Astrocyte of the cerebellum (primary cell): ENCODE results near the gene INPP4A.

Experiments
- DNase-seq: peaks from one replicate; pipeline ENCODE4 v3.0.0-alpha.2; 2011; ENCODE audit warnings: low read depth
- H3K4me3 ChIP-seq: 2 replicates; pipeline ENCODE4 v1.5.1; 2011; ENCODE audit warnings: mild to moderate bottlenecking, low read depth, low read length, moderate library complexity
- in situ Hi-C: cut with HindIII; loops from 2 replicates; pipeline ENCODE4 v1.10.0; 2017; ENCODE audit warnings: low sequenced_read_pairs
- TF ChIP-seq, protein P1 (sequence below): IDR thresholded peaks from 2 replicates; pipeline ENCODE4 v1.5.1; 2012; ENCODE audit warnings: low read length, low read depth, moderate library complexity, mild to moderate bottlenecking; ENCODE audit errors: missing control alignments

INPP4A gene

DNA sequence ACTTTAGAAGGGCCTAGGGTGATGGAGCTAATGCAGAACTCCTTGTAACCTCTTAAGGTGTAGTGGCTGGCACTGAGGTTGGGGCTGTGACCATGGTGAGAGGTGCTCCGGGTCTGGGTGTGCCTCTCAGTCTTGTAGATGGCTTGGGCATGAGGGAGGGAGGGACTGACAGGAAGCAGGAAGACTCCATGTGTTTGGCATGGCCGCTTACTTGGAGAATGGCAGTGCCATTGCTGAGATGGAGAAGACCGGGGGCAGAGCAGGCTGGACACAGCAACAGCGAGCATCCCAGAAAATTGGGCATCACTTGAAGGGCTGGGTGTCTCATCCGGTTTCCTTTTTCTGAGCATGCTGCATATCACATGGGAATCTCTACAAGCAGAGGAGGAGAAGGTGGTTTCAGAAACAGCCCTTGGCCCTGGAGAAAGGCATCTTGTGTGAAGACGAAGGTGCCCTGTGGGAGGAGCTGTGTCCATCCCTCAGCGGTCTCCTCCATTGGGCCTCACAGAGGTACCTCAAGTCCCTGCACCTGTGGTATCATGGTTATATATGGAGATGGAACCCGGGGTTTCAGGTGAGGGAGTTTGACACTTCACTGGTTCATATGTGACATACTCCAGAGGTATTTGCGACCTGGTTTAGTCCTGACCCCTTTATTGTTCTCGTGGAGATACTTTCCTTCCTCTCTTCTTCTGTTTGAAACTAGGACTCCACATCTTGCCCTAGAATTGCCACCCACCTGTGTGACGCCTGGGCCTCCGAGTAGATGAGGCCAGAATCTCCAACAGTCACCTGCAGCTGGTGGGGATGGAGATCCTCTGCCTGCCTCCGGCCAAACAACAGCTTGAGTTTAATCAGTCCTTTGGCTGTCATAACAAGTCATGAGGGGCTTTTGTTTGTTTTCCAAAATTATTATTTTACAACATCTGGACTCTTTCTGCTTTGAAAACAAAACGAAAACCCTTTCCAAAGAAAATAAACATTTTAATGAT lies 45.6 kb downstream of the INPP4A start:
- in situ Hi-C loops = no loop called here
- DNase-seq = no peak
- no peak overlapping the region for H3K4me3 ChIP-seq
- TF ChIP-seq, protein P1, sequence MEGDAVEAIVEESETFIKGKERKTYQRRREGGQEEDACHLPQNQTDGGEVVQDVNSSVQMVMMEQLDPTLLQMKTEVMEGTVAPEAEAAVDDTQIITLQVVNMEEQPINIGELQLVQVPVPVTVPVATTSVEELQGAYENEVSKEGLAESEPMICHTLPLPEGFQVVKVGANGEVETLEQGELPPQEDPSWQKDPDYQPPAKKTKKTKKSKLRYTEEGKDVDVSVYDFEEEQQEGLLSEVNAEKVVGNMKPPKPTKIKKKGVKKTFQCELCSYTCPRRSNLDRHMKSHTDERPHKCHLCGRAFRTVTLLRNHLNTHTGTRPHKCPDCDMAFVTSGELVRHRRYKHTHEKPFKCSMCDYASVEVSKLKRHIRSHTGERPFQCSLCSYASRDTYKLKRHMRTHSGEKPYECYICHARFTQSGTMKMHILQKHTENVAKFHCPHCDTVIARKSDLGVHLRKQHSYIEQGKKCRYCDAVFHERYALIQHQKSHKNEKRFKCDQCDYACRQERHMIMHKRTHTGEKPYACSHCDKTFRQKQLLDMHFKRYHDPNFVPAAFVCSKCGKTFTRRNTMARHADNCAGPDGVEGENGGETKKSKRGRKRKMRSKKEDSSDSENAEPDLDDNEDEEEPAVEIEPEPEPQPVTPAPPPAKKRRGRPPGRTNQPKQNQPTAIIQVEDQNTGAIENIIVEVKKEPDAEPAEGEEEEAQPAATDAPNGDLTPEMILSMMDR = no peak

DNA sequence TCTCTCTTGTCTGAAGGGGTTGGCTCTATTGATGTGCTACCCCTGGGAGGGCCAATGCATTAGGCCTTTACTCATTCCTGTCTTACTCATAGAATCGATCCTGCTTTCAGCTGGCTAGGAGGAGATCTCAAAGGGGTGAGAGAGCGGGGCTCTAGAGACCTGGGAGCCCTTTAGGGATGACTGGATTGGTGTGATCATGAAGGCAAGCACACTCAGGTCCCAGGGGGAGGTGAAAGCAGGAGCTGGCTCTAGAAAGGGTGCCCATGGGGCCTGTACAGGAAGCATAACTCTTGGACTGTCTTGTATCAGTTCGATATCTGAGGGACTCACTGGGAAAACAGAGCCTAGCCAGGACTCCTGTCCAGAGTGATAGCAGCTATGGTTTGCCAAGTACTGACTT lies 47.8 kb downstream of the INPP4A start:
- in situ Hi-C loops = no loop called here
- no peak for DNase-seq
- TF ChIP-seq, protein P1 = no peak
- no peak overlapping the region for H3K4me3 ChIP-seq

DNA sequence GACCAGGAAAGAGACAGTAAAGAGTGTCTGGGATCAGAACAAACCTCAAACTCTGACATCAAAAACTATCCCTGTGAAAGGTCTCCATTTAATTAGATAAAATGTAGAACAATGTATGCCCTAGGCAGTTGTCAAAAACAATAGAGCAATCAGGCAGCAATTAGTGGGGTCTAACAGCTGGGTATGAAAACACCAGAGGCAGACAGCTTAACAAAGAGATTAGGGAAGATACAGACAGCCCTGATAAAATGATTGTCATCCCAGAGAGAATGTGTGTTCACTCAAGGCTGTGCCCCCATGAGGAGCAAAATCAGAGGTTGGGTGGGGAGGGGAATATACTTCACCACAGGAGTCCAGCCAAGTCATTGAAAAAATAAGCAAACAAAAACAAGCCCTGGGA lies 50.0 kb downstream of the INPP4A start:
- in situ Hi-C loops = no loop called here
- TF ChIP-seq, protein P1 = no peak

DNA sequence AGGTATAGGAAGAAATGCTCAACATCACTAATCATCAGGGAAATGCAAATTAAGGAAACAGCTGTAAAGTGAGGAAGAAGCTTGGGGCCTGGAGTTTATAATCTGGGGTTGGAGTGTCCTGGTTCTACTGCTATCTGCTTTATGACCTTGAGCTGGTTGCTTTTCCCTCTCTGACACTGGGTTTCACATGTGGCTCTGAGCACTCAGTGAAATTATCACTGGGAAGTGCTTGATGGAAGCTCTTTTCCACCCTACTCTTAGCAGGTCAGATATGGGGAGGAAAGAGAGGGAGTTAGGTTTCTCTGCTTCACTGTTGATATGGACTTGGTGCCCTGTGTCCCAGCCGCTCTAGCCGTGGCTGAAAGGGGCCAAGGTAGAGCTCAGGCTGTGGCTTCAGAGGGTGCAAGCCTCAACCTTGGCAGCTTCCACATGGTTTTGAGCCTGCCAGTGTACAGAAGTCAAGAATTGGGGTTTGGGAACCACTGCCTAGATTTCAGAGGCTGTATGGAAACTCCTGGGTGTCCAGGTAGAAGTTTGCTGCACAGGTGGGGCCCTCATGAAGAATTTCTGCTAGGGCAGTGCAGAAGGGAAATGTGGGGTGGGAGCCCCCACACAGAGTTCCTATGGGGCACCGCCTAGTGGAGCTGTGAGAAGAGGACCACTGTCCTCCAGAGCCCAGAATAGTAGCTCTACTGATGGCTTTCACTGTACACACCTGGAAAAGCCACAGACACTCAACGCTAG lies 52.3 kb downstream of the INPP4A start:
- H3K4me3 ChIP-seq = no peak overlapping the region
- DNase-seq = no peak
- in situ Hi-C loops = no loop called here
- TF ChIP-seq, protein P1 = no peak

More for the DNA sequence above, 50.0 kb downstream of the INPP4A start:
- H3K4me3 ChIP-seq = no peak overlapping the region
- no peak for DNase-seq

DNA sequence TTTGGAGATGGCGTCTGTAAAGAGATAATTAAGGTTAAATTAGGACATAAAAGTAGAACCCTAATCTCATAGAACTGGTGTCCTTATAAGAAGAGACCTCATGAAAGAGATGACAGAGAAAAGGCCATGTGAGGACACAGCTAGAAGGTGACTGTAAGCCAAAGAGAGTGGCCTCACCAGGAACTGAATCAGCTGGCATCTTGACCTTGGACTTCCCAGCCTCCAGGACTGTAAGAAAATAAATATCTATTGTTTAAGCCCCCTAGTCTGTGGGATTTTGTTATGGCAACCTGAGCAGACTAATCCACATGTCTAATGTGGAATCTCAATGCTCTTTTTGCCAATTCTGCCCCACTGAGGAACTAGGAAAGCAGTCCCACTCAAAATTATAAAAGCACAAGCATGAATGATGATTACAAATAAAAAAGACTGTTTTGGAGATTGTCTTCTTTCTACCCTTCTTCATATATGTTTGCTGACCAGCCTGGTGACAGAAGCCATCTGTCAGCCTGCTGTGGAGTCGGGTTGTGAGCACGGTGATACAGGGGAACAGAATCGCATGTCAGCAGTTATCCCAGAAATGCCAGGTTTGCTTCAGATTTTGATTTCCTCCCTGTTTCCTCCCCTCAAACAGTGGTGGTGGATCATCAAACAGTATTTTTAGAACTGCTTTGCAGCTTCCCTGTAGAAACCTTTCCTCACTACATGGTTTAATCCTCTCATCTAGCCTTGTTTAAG lies 54.2 kb downstream of the INPP4A start:
- TF ChIP-seq, protein P1 = no peak
- in situ Hi-C loops = no loop called here
- H3K4me3 ChIP-seq = no peak overlapping the region
- DNase-seq = no peak

DNA sequence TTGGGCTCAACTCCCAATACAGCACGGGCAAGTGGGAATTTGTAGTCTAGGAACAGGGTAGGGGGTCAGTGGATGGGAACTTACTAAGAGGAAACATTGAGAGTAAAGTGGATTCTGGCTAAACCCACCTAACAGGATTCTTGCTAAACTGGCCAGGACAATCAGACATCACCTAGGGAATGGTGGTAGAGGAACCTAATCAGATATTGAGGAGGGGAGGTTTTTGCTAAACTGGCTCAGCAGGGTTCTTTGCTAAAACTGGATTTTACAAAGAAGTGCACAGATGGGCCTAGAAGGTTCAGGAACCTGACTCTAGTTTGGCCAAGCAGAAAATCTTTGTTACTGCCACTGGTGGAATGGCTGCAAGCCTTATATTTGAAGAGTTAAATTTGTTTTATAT lies 55.9 kb downstream of the INPP4A start:
- TF ChIP-seq, protein P1 = no peak
- in situ Hi-C loops = no loop called here
- no peak overlapping the region for H3K4me3 ChIP-seq
- no peak for DNase-seq
